Measurements from ENCODE around the gene SART1.
"Not testable (repeated sequence)": the region's sequence is repeated elsewhere in the genome, so short reads cannot be mapped to it uniquely, and the experiment has no call there.

DNA sequence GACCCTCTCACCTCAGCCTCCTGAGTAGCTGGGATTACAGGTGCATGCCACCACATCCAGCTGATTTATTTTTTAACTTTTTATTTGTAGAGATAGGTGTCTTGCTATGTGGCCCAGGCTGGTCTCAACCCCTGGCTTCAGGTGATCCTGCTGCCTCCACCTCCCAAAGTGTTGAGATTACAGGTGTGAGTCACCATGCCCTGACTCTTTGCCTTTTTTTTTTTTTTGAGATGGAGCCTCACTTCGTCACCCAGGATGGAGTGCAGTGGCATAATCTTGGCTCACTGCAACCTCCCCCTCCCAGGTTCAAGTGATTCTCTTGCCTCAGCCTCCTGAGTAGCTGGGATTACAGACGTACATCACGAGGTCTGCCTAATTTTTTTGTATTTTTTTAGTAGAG, 9.9 kb upstream of the SART1 start:
- not testable (repeated sequence) for TF ChIP-seq POLR2A, CTCF (IDR thresholded peaks at IDR 0.05)
